Ammon's horn (tissue), 1 donor: ENCODE data around the gene GPR65.

ENCODE experiments used
- DNase-seq: peaks from one replicate; pipeline ENCODE4 v3.0.0-alpha.2; 2016; ENCODE audit warnings: low spot score

The GPR65 gene

GRCh38 chr14:88005050-88005481, at the start of gene GPR65:
Gene GPR65 (plus strand): TSS chr14:88005135. CDS start chr14:88010848, 5,713 bp downstream.
- peak; percentile 35 for DNase-seq

GRCh38 chr14:87955501-87955900, 49.4 kb upstream of the GPR65 start:
- no peak for DNase-seq

- no peak for DNase-seq
These were observed 44.7 kb upstream of the GPR65 start for GRCh38 chr14:87960013-87960787.

GRCh38 chr14:87961246-87961645, 43.7 kb upstream of the GPR65 start:
- no peak for DNase-seq

GRCh38 chr14:87966816-87967215, 38.1 kb upstream of the GPR65 start:
- no peak for DNase-seq

GRCh38 chr14:87967496-87967895, 37.4 kb upstream of the GPR65 start:
- DNase-seq, result no peak

- DNase-seq, result no peak
These were observed 33.9 kb upstream of the GPR65 start for GRCh38 chr14:87971010-87971409.

GRCh38 chr14:87975636-87976035, 29.3 kb upstream of the GPR65 start:
- no peak for DNase-seq

- no peak for DNase-seq
These were observed 25.2 kb upstream of the GPR65 start for GRCh38 chr14:87979689-87980088.

GRCh38 chr14:87989221-87989955, 15.5 kb upstream of the GPR65 start:
- no peak for DNase-seq

GRCh38 chr14:87989956-87990299, 15.0 kb upstream of the GPR65 start:
- no peak for DNase-seq

GRCh38 chr14:87990682-87991081, 14.3 kb upstream of the GPR65 start:
- no peak for DNase-seq

GRCh38 chr14:87992346-87992717, 12.6 kb upstream of the GPR65 start:
- peak; percentile 45 for DNase-seq

GRCh38 chr14:87992718-87993628, 12.0 kb upstream of the GPR65 start, which contains the start of gene GALC:
Gene GALC (minus strand): TSS chr14:87993182. CDS start chr14:87993164, 18 bp downstream.
- DNase-seq, result peak; percentile 96

- no peak for DNase-seq
These were observed 10.0 kb upstream of the GPR65 start for GRCh38 chr14:87994974-87995373.

GRCh38 chr14:87995500-87996290, 9.2 kb upstream of the GPR65 start:
- no peak for DNase-seq

GRCh38 chr14:87996291-87996592, 8.7 kb upstream of the GPR65 start:
- no peak for DNase-seq

GRCh38 chr14:87998482-87998881, 6.5 kb upstream of the GPR65 start:
- DNase-seq, result no peak

GRCh38 chr14:87999277-87999676, 5.7 kb upstream of the GPR65 start:
- peak; percentile 42 for DNase-seq

GRCh38 chr14:88002421-88003075, 2.4 kb upstream of the GPR65 start:
- peak; percentile 20 for DNase-seq

GRCh38 chr14:88003425-88003824, 1.5 kb upstream of the GPR65 start:
- DNase-seq, result no peak
